Measurements from ENCODE around the gene TAF10.

Gene TAF10

GRCh38 chr11:6579681-6580080 lies 32.3 kb downstream of the TAF10 start:
- Histone ChIP-seq H3K9ac (ENCODE audit: low read depth, low read length, poor library complexity) (no peak overlapping the region), H3K18ac (ENCODE audit: low read length) (no peak overlapping the region), H2AFZ (ENCODE audit: low read length) (no peak overlapping the region), H3K9me3 (replicated peaks in 1 of 2; ENCODE audit: control insufficient read depth in 2 of 2, insufficient read depth in 1 of 2, low read depth in 1 of 2, low read length in 2 of 2) (peaks cover 4 to 17% of the 10 kb centered on the region in 2 donors), H3K14ac (ENCODE audit: low read length) (no peak overlapping the region), H3K36me3 (replicated peaks in 1 of 2; ENCODE audit: control insufficient read depth in 2 of 2, insufficient read depth in 2 of 2, low read length in 2 of 2) (no peaks in the 10 kb centered on the region), H4K8ac (ENCODE audit: low read depth, low read length) (no peak overlapping the region), H3K23ac (ENCODE audit: low read depth, low read length, poor library complexity) (no peak overlapping the region), H2BK5ac (ENCODE audit: low read length) (no peak overlapping the region), H2AK5ac (ENCODE audit: low read depth, low read length) (no peak overlapping the region), H2BK12ac (ENCODE audit: low read length) (no peak overlapping the region), H2BK120ac (ENCODE audit: low read depth, low read length) (no peak overlapping the region), H3K4me2 (ENCODE audit: insufficient read depth, low read length, poor library complexity, severe bottlenecking) (no peak overlapping the region), H3K4ac (ENCODE audit: low read length) (no peak overlapping the region), H2BK15ac (ENCODE audit: low read length) (no peak overlapping the region), H3K4me1 (ENCODE audit: control insufficient read depth in 2 of 2, insufficient read depth in 1 of 2, low read depth in 1 of 2, low read length in 2 of 2) (no peaks in the 10 kb centered on the region), H3K27me3 (ENCODE audit: control insufficient read depth in 3 of 3, insufficient read depth in 3 of 3, low read depth in 1 of 3, low read length in 3 of 3) (no peaks in the 10 kb centered on the region), H3K27ac (replicated peaks; ENCODE audit: low read length) (no peak overlapping the region), H3K79me1 (ENCODE audit: low read depth, low read length) (no peaks in the 10 kb centered on the region), H4K91ac (ENCODE audit: low read depth, low read length, poor library complexity) (no peak overlapping the region), H3K4me3 (ENCODE audit: low read length in 2 of 2) (no peak overlapping the region)
- no CpG with 5 or more reads among the region's 2 CpGs for WGBS, 2 donors (ENCODE audit: extremely low coverage in 2 of 2, insufficient read length in 2 of 2, insufficient replicate concordance in 1 of 2)
- no peak for DNase-seq (ENCODE audit: low spot score)

GRCh38 chr11:6578134-6578533 lies 33.9 kb downstream of the TAF10 start:
- H3K9ac ChIP-seq (ENCODE audit: low read depth, low read length, poor library complexity) = no peak overlapping the region
- no peak overlapping the region for H3K18ac ChIP-seq (ENCODE audit: low read length)
- no peaks in the 10 kb centered on the region for H3K4me1 ChIP-seq (ENCODE audit: control insufficient read depth in 2 of 2, insufficient read depth in 1 of 2, low read depth in 1 of 2, low read length in 2 of 2)
- no peak overlapping the region for H3K14ac ChIP-seq (ENCODE audit: low read length)
- no peak overlapping the region for H3K4me3 ChIP-seq (ENCODE audit: low read length in 2 of 2)
- no peaks in the 10 kb centered on the region for H3K36me3 ChIP-seq (replicated peaks in 1 of 2; ENCODE audit: control insufficient read depth in 2 of 2, insufficient read depth in 2 of 2, low read length in 2 of 2)
- H2AK5ac ChIP-seq (ENCODE audit: low read depth, low read length) = no peak overlapping the region
- no peak overlapping the region for H2BK120ac ChIP-seq (ENCODE audit: low read depth, low read length)
- no peak overlapping the region for H3K4ac ChIP-seq (ENCODE audit: low read length)
- no peak overlapping the region for H4K91ac ChIP-seq (ENCODE audit: low read depth, low read length, poor library complexity)
- no CpG with 5 or more reads among the region's 1 CpG for WGBS, 2 donors (ENCODE audit: extremely low coverage in 2 of 2, insufficient read length in 2 of 2, insufficient replicate concordance in 1 of 2)
- no peaks in the 10 kb centered on the region for H3K79me1 ChIP-seq (ENCODE audit: low read depth, low read length)
- no peak overlapping the region for H2BK12ac ChIP-seq (ENCODE audit: low read length)
- no peak overlapping the region for H2BK5ac ChIP-seq (ENCODE audit: low read length)
- H3K23ac ChIP-seq (ENCODE audit: low read depth, low read length, poor library complexity) = no peak overlapping the region
- H3K27me3 ChIP-seq (ENCODE audit: control insufficient read depth in 3 of 3, insufficient read depth in 3 of 3, low read depth in 1 of 3, low read length in 3 of 3) = no peaks in the 10 kb centered on the region
- H4K8ac ChIP-seq (ENCODE audit: low read depth, low read length) = no peak overlapping the region
- H2AFZ ChIP-seq (ENCODE audit: low read length) = no peak overlapping the region
- peaks cover 2 to 4% of the 10 kb centered on the region in 2 donors for H3K9me3 ChIP-seq (replicated peaks in 1 of 2; ENCODE audit: control insufficient read depth in 2 of 2, insufficient read depth in 1 of 2, low read depth in 1 of 2, low read length in 2 of 2)
- no peak overlapping the region for H3K4me2 ChIP-seq (ENCODE audit: insufficient read depth, low read length, poor library complexity, severe bottlenecking)
- no peak overlapping the region for H2BK15ac ChIP-seq (ENCODE audit: low read length)
- no peak overlapping the region for H3K27ac ChIP-seq (replicated peaks; ENCODE audit: low read length)
- DNase-seq (ENCODE audit: low spot score) = no peak

- Histone ChIP-seq H3K9ac (ENCODE audit: low read depth, low read length, poor library complexity) (no peak overlapping the region), H3K79me1 (ENCODE audit: low read depth, low read length) (no peaks in the 10 kb centered on the region), H2AK5ac (ENCODE audit: low read depth, low read length) (no peak overlapping the region), H2BK12ac (ENCODE audit: low read length) (no peak overlapping the region), H2AFZ (ENCODE audit: low read length) (no peak overlapping the region), H3K36me3 (replicated peaks in 1 of 2; ENCODE audit: control insufficient read depth in 2 of 2, insufficient read depth in 2 of 2, low read length in 2 of 2) (no peaks in the 10 kb centered on the region), H3K4me3 (ENCODE audit: low read length in 2 of 2) (no peak overlapping the region), H3K27me3 (ENCODE audit: control insufficient read depth in 3 of 3, insufficient read depth in 3 of 3, low read depth in 1 of 3, low read length in 3 of 3) (no peaks in the 10 kb centered on the region), H3K23ac (ENCODE audit: low read depth, low read length, poor library complexity) (no peak overlapping the region), H3K14ac (ENCODE audit: low read length) (no peak overlapping the region), H2BK120ac (ENCODE audit: low read depth, low read length) (no peak overlapping the region), H2BK15ac (ENCODE audit: low read length) (no peak overlapping the region), H3K4me2 (ENCODE audit: insufficient read depth, low read length, poor library complexity, severe bottlenecking) (no peak overlapping the region), H4K91ac (ENCODE audit: low read depth, low read length, poor library complexity) (no peak overlapping the region), H3K4ac (ENCODE audit: low read length) (no peak overlapping the region), H3K9me3 (replicated peaks in 1 of 2; ENCODE audit: control insufficient read depth in 2 of 2, insufficient read depth in 1 of 2, low read depth in 1 of 2, low read length in 2 of 2) (peaks cover 0 to 4% of the 10 kb centered on the region in 2 donors), H4K8ac (ENCODE audit: low read depth, low read length) (no peak overlapping the region), H2BK5ac (ENCODE audit: low read length) (no peak overlapping the region), H3K27ac (replicated peaks; ENCODE audit: low read length) (no peak overlapping the region), H3K18ac (ENCODE audit: low read length) (no peak overlapping the region), H3K4me1 (ENCODE audit: control insufficient read depth in 2 of 2, insufficient read depth in 1 of 2, low read depth in 1 of 2, low read length in 2 of 2) (no peaks in the 10 kb centered on the region)
- DNase-seq (ENCODE audit: low spot score) = no peak
- WGBS, 2 donors (ENCODE audit: extremely low coverage in 2 of 2, insufficient read length in 2 of 2, insufficient replicate concordance in 1 of 2) = no CpG with 5 or more reads among the region's 6 CpGs
These were observed 35.3 kb downstream of the TAF10 start for GRCh38 chr11:6576471-6577373.

GRCh38 chr11:6574816-6575715 lies 37.0 kb downstream of the TAF10 start:
- no peak overlapping the region for H2BK15ac ChIP-seq (ENCODE audit: low read length)
- no peak overlapping the region for H3K4me3 ChIP-seq (ENCODE audit: low read length in 2 of 2)
- no peak overlapping the region for H3K14ac ChIP-seq (ENCODE audit: low read length)
- no peak for DNase-seq (ENCODE audit: low spot score)
- no peaks in the 10 kb centered on the region for H3K79me1 ChIP-seq (ENCODE audit: low read depth, low read length)
- no peak overlapping the region for H2AK5ac ChIP-seq (ENCODE audit: low read depth, low read length)
- H2BK120ac ChIP-seq (ENCODE audit: low read depth, low read length) = no peak overlapping the region
- no peaks in the 10 kb centered on the region for H3K36me3 ChIP-seq (replicated peaks in 1 of 2; ENCODE audit: control insufficient read depth in 2 of 2, insufficient read depth in 2 of 2, low read length in 2 of 2)
- no peak overlapping the region for H3K4ac ChIP-seq (ENCODE audit: low read length)
- no peak overlapping the region for H3K9ac ChIP-seq (ENCODE audit: low read depth, low read length, poor library complexity)
- no CpG with 5 or more reads among the region's 6 CpGs for WGBS, 2 donors (ENCODE audit: extremely low coverage in 2 of 2, insufficient read length in 2 of 2, insufficient replicate concordance in 1 of 2)
- no peak overlapping the region for H2BK5ac ChIP-seq (ENCODE audit: low read length)
- no peaks in the 10 kb centered on the region for H3K4me1 ChIP-seq (ENCODE audit: control insufficient read depth in 2 of 2, insufficient read depth in 1 of 2, low read depth in 1 of 2, low read length in 2 of 2)
- H2BK12ac ChIP-seq (ENCODE audit: low read length) = no peak overlapping the region
- H4K8ac ChIP-seq (ENCODE audit: low read depth, low read length) = no peak overlapping the region
- H3K9me3 ChIP-seq (replicated peaks in 1 of 2; ENCODE audit: control insufficient read depth in 2 of 2, insufficient read depth in 1 of 2, low read depth in 1 of 2, low read length in 2 of 2) = no peaks in the 10 kb centered on the region
- H3K18ac ChIP-seq (ENCODE audit: low read length) = no peak overlapping the region
- H3K27ac ChIP-seq (replicated peaks; ENCODE audit: low read length) = no peak overlapping the region
- H4K91ac ChIP-seq (ENCODE audit: low read depth, low read length, poor library complexity) = no peak overlapping the region
- no peak overlapping the region for H2AFZ ChIP-seq (ENCODE audit: low read length)
- H3K4me2 ChIP-seq (ENCODE audit: insufficient read depth, low read length, poor library complexity, severe bottlenecking) = no peak overlapping the region
- H3K23ac ChIP-seq (ENCODE audit: low read depth, low read length, poor library complexity) = no peak overlapping the region
- no peaks in the 10 kb centered on the region for H3K27me3 ChIP-seq (ENCODE audit: control insufficient read depth in 3 of 3, insufficient read depth in 3 of 3, low read depth in 1 of 3, low read length in 3 of 3)
